D721Med (cell line): Measurements from ENCODE around the gene PGAM2.

Experiments used
- DNase-seq: peaks from one replicate; pipeline ENCODE4 v3.0.0; 2011; ENCODE audit warnings: low spot score; ENCODE audit not compliant: insufficient read length
- FAIRE-seq: peaks from 2 replicates; lab custom pipeline; 2011; peaks lifted over from hg19 to GRCh38; lab: Jason Lieb, UNC
- CTCF ChIP-seq: IDR thresholded peaks from 2 replicates; pipeline ENCODE4 v1.5.1; 2012; ENCODE audit warnings: mild to moderate bottlenecking, control low read depth; ENCODE audit not compliant: insufficient read depth; ENCODE audit errors: missing control alignments

The PGAM2 gene

GRCh38 chr7:44110719-44111635, 45.6 kb upstream of the PGAM2 start:
- no peak for FAIRE-seq
- DNase-seq, result no peak
- TF ChIP-seq CTCF, result no peak

GRCh38 chr7:44109991-44110390, 44.6 kb upstream of the PGAM2 start:
- DNase-seq, result no peak
- FAIRE-seq, result no peak
- no peak for TF ChIP-seq CTCF

- DNase-seq (no peak), FAIRE-seq (no peak)
- TF ChIP-seq CTCF, result no peak
Measured at GRCh38 chr7:44108768-44109750, 43.7 kb upstream of the PGAM2 start.

GRCh38 chr7:44107961-44108767, 42.8 kb upstream of the PGAM2 start:
- FAIRE-seq (no peak), DNase-seq (no peak)
- TF ChIP-seq CTCF, result no peak

GRCh38 chr7:44107116-44107960, 42.0 kb upstream of the PGAM2 start:
- FAIRE-seq (no peak), DNase-seq (no peak)
- no peak for TF ChIP-seq CTCF

GRCh38 chr7:44106311-44107065, 41.1 kb upstream of the PGAM2 start:
- no peak for DNase-seq
- TF ChIP-seq CTCF, result no peak
- FAIRE-seq, result no peak
